WERI-Rb-1 (cell line): ENCODE measurements around the gene JPH4.
"Not testable (repeated sequence)": the region's sequence is repeated elsewhere in the genome, so short reads cannot be mapped to it uniquely, and the experiment has no call there.

Source experiments
- DNase-seq: peaks from one replicate; pipeline ENCODE4 v3.0.0-alpha.2; 2020
- H3K27ac ChIP-seq: fragments of 250-450 bp; sonication (Bioruptor Pico); 2 replicates; pipeline ENCODE4 v1.5.1; 2020; ENCODE audit warnings: mild to moderate bottlenecking, moderate library complexity
- H3K27me3 ChIP-seq: fragments of 250-450 bp; sonication (Bioruptor Pico); 2 replicates; pipeline ENCODE4 v1.5.1; 2021; ENCODE audit warnings: mild to moderate bottlenecking, low read depth, moderate library complexity; ENCODE audit not compliant: insufficient read depth, severe bottlenecking
- H3K36me3 ChIP-seq: fragments of 250-450 bp; sonication (Bioruptor Pico); 2 replicates; pipeline ENCODE4 v1.5.1; 2020; ENCODE audit warnings: mild to moderate bottlenecking, moderate library complexity
- H3K4me3 ChIP-seq: 2 replicates; pipeline ENCODE4 v1.5.1; 2011; ENCODE audit warnings: low read depth, mild to moderate bottlenecking, control low read depth, low read length
- H3K9me3 ChIP-seq: fragments of 250-450 bp; sonication (Bioruptor Pico); 2 replicates; pipeline ENCODE4 v1.5.1; 2021; ENCODE audit warnings: mild to moderate bottlenecking, moderate library complexity; ENCODE audit not compliant: severe bottlenecking
- TF ChIP-seq, protein P1 (sequence below): IDR thresholded peaks from 2 replicates; pipeline ENCODE4 v1.5.1; 2011; ENCODE audit warnings: low read depth, mild to moderate bottlenecking, control low read depth, inconsistent platforms, low read length

The JPH4 gene

DNA sequence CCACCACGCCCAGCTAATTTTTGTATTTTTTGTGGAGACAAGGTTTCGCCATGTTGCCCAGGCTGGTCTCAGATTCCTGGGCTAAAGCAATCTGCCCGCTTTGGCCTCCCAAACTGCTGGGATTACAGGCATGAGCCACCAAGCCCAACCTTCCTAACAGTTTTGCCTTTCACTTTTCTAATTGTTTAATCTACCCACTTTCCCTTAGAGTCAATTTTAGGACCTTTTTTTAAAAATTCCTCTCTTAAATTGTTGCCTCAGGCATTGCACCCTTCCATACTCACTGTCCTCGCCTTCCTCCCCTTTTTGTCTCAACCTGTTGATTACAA, 38.5 kb downstream of the JPH4 start:
- Histone ChIP-seq H3K4me3 (no peak overlapping the region), H3K36me3 (no peaks in the 10 kb centered on the region; the same call in 1 of the 2 replicates), H3K27ac (no peak overlapping the region), H3K9me3 (no peaks in the 10 kb centered on the region), H3K27me3 (no peaks in the 10 kb centered on the region)
- no peak for DNase-seq
- TF ChIP-seq, protein P1, sequence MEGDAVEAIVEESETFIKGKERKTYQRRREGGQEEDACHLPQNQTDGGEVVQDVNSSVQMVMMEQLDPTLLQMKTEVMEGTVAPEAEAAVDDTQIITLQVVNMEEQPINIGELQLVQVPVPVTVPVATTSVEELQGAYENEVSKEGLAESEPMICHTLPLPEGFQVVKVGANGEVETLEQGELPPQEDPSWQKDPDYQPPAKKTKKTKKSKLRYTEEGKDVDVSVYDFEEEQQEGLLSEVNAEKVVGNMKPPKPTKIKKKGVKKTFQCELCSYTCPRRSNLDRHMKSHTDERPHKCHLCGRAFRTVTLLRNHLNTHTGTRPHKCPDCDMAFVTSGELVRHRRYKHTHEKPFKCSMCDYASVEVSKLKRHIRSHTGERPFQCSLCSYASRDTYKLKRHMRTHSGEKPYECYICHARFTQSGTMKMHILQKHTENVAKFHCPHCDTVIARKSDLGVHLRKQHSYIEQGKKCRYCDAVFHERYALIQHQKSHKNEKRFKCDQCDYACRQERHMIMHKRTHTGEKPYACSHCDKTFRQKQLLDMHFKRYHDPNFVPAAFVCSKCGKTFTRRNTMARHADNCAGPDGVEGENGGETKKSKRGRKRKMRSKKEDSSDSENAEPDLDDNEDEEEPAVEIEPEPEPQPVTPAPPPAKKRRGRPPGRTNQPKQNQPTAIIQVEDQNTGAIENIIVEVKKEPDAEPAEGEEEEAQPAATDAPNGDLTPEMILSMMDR: no peak

DNA sequence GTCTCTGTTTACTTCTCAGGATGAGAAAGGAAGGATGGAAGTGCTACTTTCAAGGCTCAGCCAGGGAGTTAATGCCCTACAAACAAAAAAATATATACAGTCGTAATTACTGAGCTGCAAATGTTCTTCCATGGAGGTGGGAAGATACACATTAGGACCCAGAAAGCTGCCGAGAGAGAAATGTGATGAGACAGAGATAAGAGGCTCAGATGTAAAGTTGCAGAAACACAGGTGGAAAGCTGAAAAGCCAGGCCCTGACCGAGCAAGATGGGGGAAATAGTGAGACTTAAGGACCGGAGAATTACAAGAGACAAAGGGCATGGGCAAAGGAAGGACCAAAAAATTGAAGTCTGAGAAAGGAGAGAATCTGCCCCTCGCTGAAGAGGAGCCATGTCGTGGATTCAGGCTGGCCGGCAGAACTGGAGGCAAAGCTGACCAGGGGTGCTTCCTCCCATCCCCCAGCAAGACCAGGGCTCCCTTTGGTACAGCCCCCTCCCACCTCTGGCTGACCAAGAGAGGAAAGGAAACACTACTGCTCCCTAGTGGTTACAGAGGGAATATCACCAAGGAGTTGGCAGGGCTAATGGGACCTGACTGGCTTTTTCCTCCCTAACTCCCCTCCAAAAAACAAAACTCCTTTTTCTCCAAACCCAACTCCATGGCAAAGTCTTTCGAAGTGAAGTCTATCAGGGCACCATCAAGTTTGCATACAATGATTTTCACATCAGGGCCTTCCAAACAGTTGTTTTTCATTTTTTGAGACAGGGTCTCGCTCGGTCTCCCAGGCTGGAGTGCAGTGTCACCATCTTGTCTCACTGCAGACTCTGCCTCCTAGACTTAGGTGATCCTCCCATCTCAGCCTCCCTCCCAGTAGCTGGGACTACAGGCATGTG, 39.1 kb downstream of the JPH4 start:
- Histone ChIP-seq H3K36me3 (no peaks in the 10 kb centered on the region; the same call in 1 of the 2 replicates), H3K27me3 (no peaks in the 10 kb centered on the region), H3K27ac (peak overlapping the region; percentile 76), H3K9me3 (no peaks in the 10 kb centered on the region), H3K4me3 (no peak overlapping the region)
- TF ChIP-seq, protein P1: peak; percentile 83
- DNase-seq: peak; percentile 75

DNA sequence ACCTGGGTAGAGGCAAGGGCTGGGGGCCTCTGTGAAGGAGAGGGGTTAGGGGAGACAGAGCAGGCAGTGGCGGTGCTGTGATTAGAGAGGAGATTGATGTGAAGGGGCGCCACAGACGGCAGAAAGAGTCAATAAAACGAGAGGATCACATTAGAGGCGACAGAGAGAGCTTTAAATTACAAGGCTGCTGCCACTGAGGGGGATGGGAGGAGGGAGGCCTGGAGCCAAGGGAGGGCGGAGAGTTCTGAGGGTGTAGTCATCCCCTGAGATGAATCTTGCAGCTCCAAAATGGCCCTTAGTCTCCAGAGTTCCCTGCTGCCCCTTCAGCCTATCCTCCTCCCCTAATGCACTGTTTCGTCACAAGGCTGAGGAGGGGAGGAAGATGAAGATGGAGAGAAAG, 39.8 kb downstream of the JPH4 start:
- no peaks in the 10 kb centered on the region for H3K9me3 ChIP-seq
- peak overlapping the region; percentile 3; the same call in 1 of the 2 replicates for H3K4me3 ChIP-seq
- H3K36me3 ChIP-seq: no peaks in the 10 kb centered on the region; the same call in 1 of the 2 replicates
- DNase-seq: peak; percentile 79
- H3K27me3 ChIP-seq: no peaks in the 10 kb centered on the region
- TF ChIP-seq, protein P1: no peak
- H3K27ac ChIP-seq: peak overlapping the region; percentile 76

DNA sequence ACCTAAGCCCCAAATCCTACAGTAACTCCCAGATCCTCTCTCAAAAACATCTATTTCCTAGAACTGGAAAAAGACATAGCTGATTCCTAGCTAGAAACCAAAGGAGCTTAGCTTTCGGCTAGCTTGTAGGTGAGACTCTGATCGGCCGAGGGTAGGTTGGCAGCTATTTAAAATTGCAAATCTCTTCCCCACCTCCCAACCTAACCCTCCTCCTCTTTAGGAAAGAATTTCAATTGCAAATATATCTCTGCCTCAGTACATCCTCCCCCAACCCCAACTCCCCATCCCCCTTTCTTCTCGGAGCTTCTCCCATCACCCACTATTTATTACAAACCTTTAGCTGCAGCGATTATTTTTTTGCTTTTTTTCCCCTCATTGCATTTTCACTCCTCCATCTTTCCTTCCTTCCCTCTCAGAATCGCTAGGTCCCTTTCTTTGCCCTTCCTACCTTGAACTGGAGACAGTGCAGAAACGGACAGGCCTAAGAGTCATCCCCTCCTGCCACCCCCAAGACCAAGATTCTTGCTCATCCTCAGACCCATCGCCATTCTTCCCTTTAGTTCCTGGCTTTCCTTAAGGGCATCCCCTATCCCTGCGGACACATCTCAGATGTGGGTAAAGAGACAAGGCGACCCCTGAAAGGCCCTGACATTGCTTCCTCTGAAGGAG, 40.4 kb downstream of the JPH4 start:
- no peaks in the 10 kb centered on the region for H3K9me3 ChIP-seq
- H3K4me3 ChIP-seq: peak overlapping the region; percentile 17
- no peak for DNase-seq
- H3K36me3 ChIP-seq: no peaks in the 10 kb centered on the region; the same call in 1 of the 2 replicates
- H3K27me3 ChIP-seq: no peaks in the 10 kb centered on the region
- H3K27ac ChIP-seq: peak overlapping the region; percentile 76
- TF ChIP-seq, protein P1: no peak

DNA sequence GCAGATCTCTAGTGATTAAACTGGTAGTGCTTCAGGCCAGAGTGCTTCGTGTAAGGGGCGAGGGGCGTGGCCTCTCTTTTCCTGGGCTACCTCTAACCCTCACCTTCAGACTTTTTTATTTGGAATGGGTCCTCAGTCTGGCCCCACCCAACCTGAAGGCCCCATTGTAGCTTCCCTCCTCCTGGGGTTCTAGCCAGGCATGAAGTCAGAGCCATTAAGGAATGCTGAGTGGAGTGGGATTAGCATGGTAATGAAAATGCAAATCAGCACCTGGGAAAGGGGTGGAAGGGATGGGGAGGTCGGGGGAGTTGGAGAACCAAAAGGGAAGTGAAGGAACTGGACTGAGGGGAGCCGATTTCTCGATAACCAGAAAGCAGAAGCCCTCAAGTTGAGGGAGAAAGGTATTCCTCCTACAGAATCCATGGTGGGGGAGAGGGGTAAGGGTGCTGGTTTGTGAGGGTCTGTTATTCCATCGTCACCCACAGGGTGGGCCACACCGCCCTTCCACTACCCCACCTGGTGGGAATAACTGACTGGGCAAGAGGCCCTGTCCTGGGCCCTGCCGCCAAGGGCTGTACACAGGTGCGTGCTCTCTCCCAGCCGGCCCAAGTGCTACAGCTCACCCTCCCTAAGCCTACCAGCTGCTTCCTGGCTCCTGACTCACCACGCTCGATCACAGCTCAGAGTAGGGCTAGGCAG, 41.1 kb downstream of the JPH4 start:
- H3K9me3 ChIP-seq: no peaks in the 10 kb centered on the region
- peak; percentile 80 for DNase-seq
- TF ChIP-seq, protein P1: no peak
- peak overlapping the region; percentile 76 for H3K27ac ChIP-seq
- H3K27me3 ChIP-seq: no peaks in the 10 kb centered on the region
- H3K4me3 ChIP-seq: no peak overlapping the region; the same call in 1 of the 2 replicates
- H3K36me3 ChIP-seq: no peaks in the 10 kb centered on the region

DNA sequence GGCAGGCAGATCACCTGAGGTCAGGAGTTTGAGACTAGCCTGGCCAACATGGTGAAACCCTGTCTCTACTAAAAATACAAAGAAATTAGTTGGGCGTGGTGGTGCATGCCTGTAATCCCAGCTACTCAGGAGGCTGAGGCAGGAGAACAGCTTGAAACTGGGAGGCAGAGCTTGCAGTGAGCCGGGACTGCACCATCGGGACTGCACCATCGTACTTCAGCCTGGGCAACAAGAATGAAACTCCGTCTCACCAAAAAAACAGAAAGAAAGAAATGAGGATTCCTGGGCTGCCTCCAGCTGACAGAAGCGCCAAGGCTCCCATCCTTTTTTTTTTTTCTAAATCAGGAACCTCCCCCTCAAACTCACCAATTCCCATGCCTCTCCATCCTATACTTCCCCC, 41.7 kb downstream of the JPH4 start:
- not testable (repeated sequence) for DNase-seq, H3K27me3 ChIP-seq, H3K36me3 ChIP-seq, H3K27ac ChIP-seq, H3K9me3 ChIP-seq, H3K4me3 ChIP-seq
